Liver (tissue), 3 donors: ENCODE data around the gene LRP5.

ENCODE experiments used
- EGR1 ChIP-seq, 2 donors: IDR thresholded peaks; 2 replicates each; pipeline ENCODE4 v1.6.1; 2016 to 2018; ENCODE audit warnings: antibody characterized with exemption in 2 of 2, low read depth in 2 of 2
- GABPA ChIP-seq, 2 donors: IDR thresholded peaks in 1 of 2; conservative IDR thresholded peaks in 1 of 2; 2 replicates each; pipeline ENCODE4 v1.6.1; 2016; ENCODE audit warnings: antibody characterized with exemption in 2 of 2, mild to moderate bottlenecking in 1 of 2, moderate library complexity in 1 of 2
- JUND ChIP-seq, 2 donors: IDR thresholded peaks; 2 replicates each; pipeline ENCODE4 v1.6.1; 2016; ENCODE audit warnings: antibody characterized with exemption in 2 of 2
- RAD21 ChIP-seq, 2 donors: IDR thresholded peaks; 2 replicates each; pipeline ENCODE4 v1.6.1; 2016; ENCODE audit warnings: antibody characterized with exemption in 2 of 2, mild to moderate bottlenecking in 2 of 2
- TF ChIP-seq, protein P1 (sequence below): fragments of 150-350 bp; IDR thresholded peaks from 2 replicates; pipeline ENCODE4 v1.5.1; 2017; ENCODE audit warnings: improper control_type of control experiment, low read depth, low read length; ENCODE audit not compliant: missing input control
- TF ChIP-seq, protein P2 (sequence below): IDR thresholded peaks from 2 replicates; pipeline ENCODE4 v1.6.1; 2016; ENCODE audit warnings: antibody characterized with exemption
- TF ChIP-seq, protein P3 (sequence below): IDR thresholded peaks from 2 replicates; pipeline ENCODE4 v1.6.1; 2016; ENCODE audit warnings: antibody characterized with exemption
- donor health status: healthy.
- donor health status: healthy.

DNA sequence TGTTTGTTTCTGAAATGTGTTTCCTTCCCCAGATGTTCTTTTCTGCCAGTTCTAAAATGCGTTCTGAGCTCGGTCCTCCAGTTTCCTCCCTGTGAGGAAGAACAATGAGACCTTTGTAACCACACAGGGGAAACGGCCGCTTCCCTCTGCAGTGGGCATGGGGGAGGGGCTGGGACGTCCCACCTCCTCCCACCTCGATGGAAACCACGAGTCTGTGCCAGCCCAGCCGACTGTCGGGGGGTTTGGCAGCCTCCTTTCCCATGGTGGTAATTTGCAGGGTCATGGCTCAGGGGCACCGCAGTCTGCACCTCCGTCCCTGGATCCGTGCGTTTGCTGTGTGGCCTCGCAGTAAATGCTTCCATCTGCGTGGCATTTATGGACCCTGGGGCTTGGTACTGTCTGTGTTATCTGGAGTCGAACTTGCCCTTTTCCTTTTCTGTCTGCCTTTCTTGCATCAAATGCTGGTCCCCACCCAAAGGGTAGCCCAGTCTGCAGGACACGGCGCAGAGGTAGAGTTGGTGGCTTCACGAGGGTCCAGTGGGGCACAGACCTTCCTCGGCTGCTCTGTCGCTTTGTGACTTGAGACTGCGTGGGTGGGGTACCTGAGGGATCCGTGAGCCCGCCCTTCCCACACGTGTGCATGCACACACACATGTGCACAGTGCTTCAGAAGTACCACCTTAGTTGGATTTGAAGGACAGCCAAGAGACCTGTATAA is 16.1 kb downstream of the LRP5 start:
- TF ChIP-seq, protein P1, sequence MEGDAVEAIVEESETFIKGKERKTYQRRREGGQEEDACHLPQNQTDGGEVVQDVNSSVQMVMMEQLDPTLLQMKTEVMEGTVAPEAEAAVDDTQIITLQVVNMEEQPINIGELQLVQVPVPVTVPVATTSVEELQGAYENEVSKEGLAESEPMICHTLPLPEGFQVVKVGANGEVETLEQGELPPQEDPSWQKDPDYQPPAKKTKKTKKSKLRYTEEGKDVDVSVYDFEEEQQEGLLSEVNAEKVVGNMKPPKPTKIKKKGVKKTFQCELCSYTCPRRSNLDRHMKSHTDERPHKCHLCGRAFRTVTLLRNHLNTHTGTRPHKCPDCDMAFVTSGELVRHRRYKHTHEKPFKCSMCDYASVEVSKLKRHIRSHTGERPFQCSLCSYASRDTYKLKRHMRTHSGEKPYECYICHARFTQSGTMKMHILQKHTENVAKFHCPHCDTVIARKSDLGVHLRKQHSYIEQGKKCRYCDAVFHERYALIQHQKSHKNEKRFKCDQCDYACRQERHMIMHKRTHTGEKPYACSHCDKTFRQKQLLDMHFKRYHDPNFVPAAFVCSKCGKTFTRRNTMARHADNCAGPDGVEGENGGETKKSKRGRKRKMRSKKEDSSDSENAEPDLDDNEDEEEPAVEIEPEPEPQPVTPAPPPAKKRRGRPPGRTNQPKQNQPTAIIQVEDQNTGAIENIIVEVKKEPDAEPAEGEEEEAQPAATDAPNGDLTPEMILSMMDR: no peak
- TF ChIP-seq, protein P2, sequence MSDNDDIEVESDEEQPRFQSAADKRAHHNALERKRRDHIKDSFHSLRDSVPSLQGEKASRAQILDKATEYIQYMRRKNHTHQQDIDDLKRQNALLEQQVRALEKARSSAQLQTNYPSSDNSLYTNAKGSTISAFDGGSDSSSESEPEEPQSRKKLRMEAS: peak; percentile 46
- no peak for TF ChIP-seq GABPA (IDR thresholded peaks at IDR 0.05 in 1 of 2, conservative IDR thresholded peaks at IDR 0.05 in 1 of 2)
- TF ChIP-seq, protein P3, sequence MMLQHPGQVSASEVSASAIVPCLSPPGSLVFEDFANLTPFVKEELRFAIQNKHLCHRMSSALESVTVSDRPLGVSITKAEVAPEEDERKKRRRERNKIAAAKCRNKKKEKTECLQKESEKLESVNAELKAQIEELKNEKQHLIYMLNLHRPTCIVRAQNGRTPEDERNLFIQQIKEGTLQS: no peak
- peak; percentile 14 to 20 for TF ChIP-seq EGR1 (IDR thresholded peaks at IDR 0.05; ENCODE audit: low read depth in 2 of 2)
- no peak for TF ChIP-seq JUND (IDR thresholded peaks at IDR 0.05)
- peak in 1 of 2 donors; percentile 5 for TF ChIP-seq RAD21 (IDR thresholded peaks at IDR 0.05)
